ENCODE results near the gene DENND2A.
A peak's percentile ranks its signal among the peaks of the same experiment; 100 is the strongest.
"Not testable (repeated sequence)": the region's sequence is repeated elsewhere in the genome, so short reads cannot be mapped to it uniquely, and the experiment has no call there.

The DENND2A gene

GRCh38 chr7:140541176-140541512 is 99.5 kb downstream of the DENND2A start:
- no peak for DNase-seq

GRCh38 chr7:140540136-140540777 is 100.4 kb downstream of the DENND2A start:
- DNase-seq, result no peak

- no peak for DNase-seq
Measured at GRCh38 chr7:140539461-140539860, 101.2 kb downstream of the DENND2A start.

- no peak for DNase-seq
Measured at GRCh38 chr7:140537750-140538482, 102.7 kb downstream of the DENND2A start.

- no peak for DNase-seq
Measured at GRCh38 chr7:140534743-140535142, 105.9 kb downstream of the DENND2A start.

- DNase-seq, result no peak
Measured at GRCh38 chr7:140533394-140533872, 107.2 kb downstream of the DENND2A start.

- not testable (repeated sequence) for DNase-seq
Measured at GRCh38 chr7:140529428-140529827, 111.2 kb downstream of the DENND2A start.

GRCh38 chr7:140526787-140527664 is 113.6 kb downstream of the DENND2A start:
- no peak for DNase-seq

GRCh38 chr7:140526214-140526613 is 114.4 kb downstream of the DENND2A start:
- DNase-seq, result no peak

- DNase-seq, result no peak
Measured at GRCh38 chr7:140525743-140526142, 114.9 kb downstream of the DENND2A start.

- no peak for DNase-seq
Measured at GRCh38 chr7:140521421-140521820, 119.2 kb downstream of the DENND2A start.

GRCh38 chr7:140519007-140519399 is 121.6 kb downstream of the DENND2A start:
- no peak for DNase-seq

- DNase-seq, result no peak
Measured at GRCh38 chr7:140518370-140519006, 122.1 kb downstream of the DENND2A start.

- DNase-seq, result peak; percentile 82
Measured at GRCh38 chr7:140517546-140518369, 122.9 kb downstream of the DENND2A start.

GRCh38 chr7:140512317-140513000 is 128.2 kb downstream of the DENND2A start:
- peak; percentile 79 for DNase-seq

GRCh38 chr7:140509789-140510188 is 130.8 kb downstream of the DENND2A start:
- no peak for DNase-seq

- not testable (repeated sequence) for DNase-seq
Measured at GRCh38 chr7:140507556-140507955, 133.1 kb downstream of the DENND2A start.

- peak; percentile 92 for DNase-seq
Measured at GRCh38 chr7:140506788-140507464, 133.7 kb downstream of the DENND2A start.

GRCh38 chr7:140501966-140502365 is 138.6 kb downstream of the DENND2A start:
- no peak for DNase-seq

GRCh38 chr7:140497807-140498206 is 142.8 kb downstream of the DENND2A start:
- not testable (repeated sequence) for DNase-seq

GRCh38 chr7:140497241-140497769 is 143.3 kb downstream of the DENND2A start:
- no peak for DNase-seq
